Activated CD8-positive, alpha-beta T cell treated with anti-CD3 and anti-CD28 coated beads for 36 hours (primary cell): ENCODE results near the gene ANKRD23. TPM values are rescaled to one million over a fixed set of nuclear protein-coding genes. Genes with fewer than 3 reads are reported as not detected.
"Not testable (repeated sequence)": the region's sequence is repeated elsewhere in the genome, so short reads cannot be mapped to it uniquely, and the experiment has no call there.

ENCODE experiments used
- ATAC-seq: fragments of 200-7000 bp; cut with Tn5 transposase; one replicate; pipeline ENCODE4 v1.10.0; 2021; ENCODE audit warnings: mild to moderate bottlenecking, moderate library complexity
- CTCF ChIA-PET: fragments of 350-600 bp; sonication (Branson Sonifier 250); formaldehyde crosslinking; loops from one replicate; lab custom pipeline; 2021; ENCODE audit warnings: antibody characterized with exemption; lab: Charles Lee
- POLR2A ChIA-PET: fragments of 350-600 bp; sonication (Branson Sonifier 250); formaldehyde crosslinking; loops from one replicate; lab custom pipeline; 2021; ENCODE audit warnings: antibody characterized with exemption; lab: Charles Lee
- DNase-seq: peaks from one replicate; pipeline ENCODE4 v3.0.0-alpha.2; 2020
- H3K27ac Mint-ChIP-seq: one replicate; pipeline ENCODE4 v1.8.0; 2021; ENCODE audit warnings: mild to moderate bottlenecking, mixed read lengths
- H3K27me3 Mint-ChIP-seq: one replicate; pipeline ENCODE4 v1.8.0; 2021; ENCODE audit warnings: mixed read lengths
- H3K36me3 Mint-ChIP-seq: one replicate; pipeline ENCODE4 v1.8.0; 2021; ENCODE audit warnings: low read depth, mixed read lengths
- H3K4me1 Mint-ChIP-seq: one replicate; pipeline ENCODE4 v1.8.0; 2021; ENCODE audit warnings: low read depth, mixed read lengths
- H3K4me3 Mint-ChIP-seq: one replicate; pipeline ENCODE4 v1.8.0; 2021; ENCODE audit warnings: mild to moderate bottlenecking, moderate library complexity, mixed read lengths
- H3K9me3 Mint-ChIP-seq: one replicate; pipeline ENCODE4 v1.8.0; 2021; ENCODE audit warnings: mixed read lengths
- CTCF ChIP-seq: fragments of 200-600 bp; IDR thresholded peaks from one replicate; pipeline ENCODE4 v1.8.0; 2022; ENCODE audit warnings: antibody characterized with exemption, mild to moderate bottlenecking
- intact Hi-C: fragments of 100-400 bp; cut with micrococcal nuclease; formaldehyde crosslinking; loops from one replicate; pipeline ENCODE4 v1.10.0; 2022
- total RNA-seq, 2 experiments: library from RNA; stranded (reverse); gene quantifications; one replicate each; pipeline ENCODE4 v1.2.3, GENCODE V29; 2021

The ANKRD23 gene
- total RNA-seq, 2 experiments from 2014 or later: 5.3 to 5.7 TPM

- Mint-ChIP-seq H3K4me1 (peaks cover 1% of the 10 kb centered on the region), H3K36me3 (no peaks in the 10 kb centered on the region), H3K27ac (no peak overlapping the region), H3K4me3 (no peak overlapping the region), H3K27me3 (no peaks in the 10 kb centered on the region), H3K9me3 (no peaks in the 10 kb centered on the region)
- ChIA-PET POLR2A (interaction anchor here (1.0 to 1.6 kb wide), 2 partner anchors 39 to 57 kb away, joined by 3 read pairs; no protein-coding TSS in a partner anchor), CTCF (interaction anchor here (0.7 to 2.5 kb wide), 20 partner anchors 10 to 312 kb away, joined by 3 to 16 read pairs (median 4); partner anchors contain the start of genes ANKRD36, CNNM3, CNNM4 and LMAN2L)
- ATAC-seq: peak; percentile 28
- DNase-seq: no peak
- no peak for TF ChIP-seq CTCF
- intact Hi-C loops: no loop called here
Measured at GRCh38 chr2:96800061-96801004, 43.5 kb downstream of the ANKRD23 start.

GRCh38 chr2:96799623-96799935 is 44.2 kb downstream of the ANKRD23 start:
- Mint-ChIP-seq H3K36me3 (no peaks in the 10 kb centered on the region), H3K4me1 (no peaks in the 10 kb centered on the region), H3K27ac (no peak overlapping the region), H3K4me3 (no peak overlapping the region), H3K9me3 (no peaks in the 10 kb centered on the region), H3K27me3 (no peaks in the 10 kb centered on the region)
- no peak for TF ChIP-seq CTCF
- POLR2A ChIA-PET: interaction anchor here (1.6 kb wide), 1 partner anchor 38 kb away, joined by 3 read pairs; no protein-coding TSS in a partner anchor
- no peak for DNase-seq
- CTCF ChIA-PET: interaction anchor here (1.5 to 2.5 kb wide), 6 partner anchors 15 to 163 kb away, joined by 3 to 14 read pairs (median 10); partner anchors contain the start of gene CNNM4
- intact Hi-C loops: no loop called here
- no peak for ATAC-seq

GRCh38 chr2:96798733-96799622 is 44.8 kb downstream of the ANKRD23 start:
- ATAC-seq (no peak), DNase-seq (no peak)
- Mint-ChIP-seq H3K27me3 (no peaks in the 10 kb centered on the region), H3K4me3 (no peak overlapping the region), H3K9me3 (no peaks in the 10 kb centered on the region), H3K27ac (no peak overlapping the region), H3K4me1 (no peaks in the 10 kb centered on the region), H3K36me3 (no peaks in the 10 kb centered on the region)
- TF ChIP-seq CTCF: no peak
- ChIA-PET POLR2A (no interaction called here), CTCF (interaction anchor here (1.5 to 2.5 kb wide), 4 partner anchors 19 to 164 kb away, joined by 3 to 14 read pairs (median 8); partner anchors contain the start of gene CNNM4)
- intact Hi-C loops: no loop called here

- CTCF ChIA-PET: interaction anchor here (1.0 to 1.4 kb wide), 3 partner anchors 10 to 36 kb away, joined by 3 to 4 read pairs (median 3); partner anchors contain the start of gene CNNM4
- no peak overlapping the region for H3K27ac Mint-ChIP-seq
- no peak for TF ChIP-seq CTCF
- intact Hi-C loops: no loop called here
- DNase-seq (no peak), ATAC-seq (no peak)
- H3K4me1 Mint-ChIP-seq: no peaks in the 10 kb centered on the region
- POLR2A ChIA-PET: no interaction called here
- no peaks in the 10 kb centered on the region for H3K9me3 Mint-ChIP-seq
- H3K27me3 Mint-ChIP-seq: no peaks in the 10 kb centered on the region
- H3K36me3 Mint-ChIP-seq: no peaks in the 10 kb centered on the region
- H3K4me3 Mint-ChIP-seq: no peak overlapping the region
Measured at GRCh38 chr2:96797066-96797625, 46.7 kb downstream of the ANKRD23 start.

GRCh38 chr2:96796497-96796896 is 47.3 kb downstream of the ANKRD23 start:
- POLR2A ChIA-PET: not testable (repeated sequence)

More at GRCh38 chr2:96796497-96796896, 47.3 kb downstream of the ANKRD23 start:
- ATAC-seq, H3K36me3 Mint-ChIP-seq, H3K27me3 Mint-ChIP-seq, H3K9me3 Mint-ChIP-seq, H3K4me3 Mint-ChIP-seq, H3K27ac Mint-ChIP-seq, intact Hi-C loops, H3K4me1 Mint-ChIP-seq, DNase-seq: not testable (repeated sequence)
- CTCF ChIA-PET: interaction anchor here (1.0 to 1.1 kb wide), 2 partner anchors 11 to 12 kb away, joined by 3 to 4 read pairs; no protein-coding TSS in a partner anchor
